Fibroblast of villous mesenchyme (primary cell): ENCODE data around the gene FAM20B. TPM values are rescaled to one million over a fixed set of nuclear protein-coding genes. Genes with fewer than 3 reads are reported as not detected.

Source experiments
- DNase-seq: peaks from one replicate; pipeline ENCODE4 v3.0.0-alpha.2; 2010; ENCODE audit warnings: low read depth
- H3K4me3 ChIP-seq: 2 replicates; pipeline ENCODE4 v1.5.1; 2011; ENCODE audit warnings: low read depth, mild to moderate bottlenecking, low read length
- CTCF ChIP-seq: IDR thresholded peaks from 2 replicates; pipeline ENCODE4 v1.5.1; 2012; ENCODE audit warnings: low read depth, mild to moderate bottlenecking, low read length; ENCODE audit not compliant: insufficient read depth
- total RNA-seq: library from RNA; depleted of rRNA; stranded (reverse); fragments of >200 nt; gene quantifications from 2 replicates; pipeline ENCODE4 v1.2.3, GENCODE V29; 2012

The FAM20B gene
- total RNA-seq, 1 donor = 42.7 TPM

GRCh38 chr1:179082999-179083335, 57.3 kb downstream of the FAM20B start:
- DNase-seq = peak; percentile 26
- TF ChIP-seq CTCF = no peak
- H3K4me3 ChIP-seq = peak overlapping the region; percentile 81

GRCh38 chr1:179083533-179083932, 57.8 kb downstream of the FAM20B start:
- no peak for TF ChIP-seq CTCF
- H3K4me3 ChIP-seq = no peak overlapping the region
- DNase-seq = no peak

GRCh38 chr1:179087665-179088064, 62.0 kb downstream of the FAM20B start:
- no peak for DNase-seq
- no peak overlapping the region for H3K4me3 ChIP-seq
- TF ChIP-seq CTCF = no peak

GRCh38 chr1:179089827-179090482, 64.3 kb downstream of the FAM20B start:
- TF ChIP-seq CTCF = no peak
- no peak for DNase-seq
- H3K4me3 ChIP-seq = no peak overlapping the region

GRCh38 chr1:179090522-179090921, 64.8 kb downstream of the FAM20B start:
- DNase-seq = no peak
- TF ChIP-seq CTCF = peak; percentile 8
- no peak overlapping the region for H3K4me3 ChIP-seq

GRCh38 chr1:179090923-179091322, 65.2 kb downstream of the FAM20B start:
- no peak for DNase-seq
- no peak for TF ChIP-seq CTCF
- no peak overlapping the region for H3K4me3 ChIP-seq

GRCh38 chr1:179091691-179092165, 66.0 kb downstream of the FAM20B start:
- TF ChIP-seq CTCF = no peak
- peak; percentile 86 for DNase-seq
- no peak overlapping the region for H3K4me3 ChIP-seq
